ENCODE results near the gene FGB.
A peak's percentile ranks its signal among the peaks of the same experiment; 100 is the strongest.

Gene FGB

DNA sequence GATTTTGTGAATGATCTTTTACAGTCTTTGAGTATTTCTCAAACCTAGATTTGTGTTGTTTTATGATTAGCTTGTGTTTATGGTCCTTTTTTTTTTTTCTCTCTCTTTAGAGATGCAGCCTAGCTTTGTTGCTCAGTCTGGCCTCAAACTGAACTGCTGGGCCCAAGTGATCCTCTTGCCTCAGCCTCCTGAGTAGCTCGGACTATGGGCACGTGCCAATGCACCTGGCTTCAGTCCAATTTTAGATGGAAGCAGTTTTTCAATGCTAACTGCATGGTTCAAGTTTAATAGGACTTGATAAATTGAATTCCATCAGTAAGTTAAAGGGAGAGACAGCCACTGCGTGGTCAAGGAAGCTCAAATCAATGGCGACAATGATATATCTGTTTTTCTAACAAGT, 53.5 kb downstream of the FGB start:
- no peaks in the 10 kb centered on the region for H3K36me3 ChIP-seq (ENCODE audit: control insufficient read depth, insufficient read depth, low read length)
- H3K4me3 ChIP-seq (ENCODE audit: low read depth, low read length): no peak overlapping the region
- H3K27ac ChIP-seq: no peak overlapping the region
- H3K4me2 ChIP-seq (ENCODE audit: low read length): no peak overlapping the region
- no peaks in the 10 kb centered on the region for H3K27me3 ChIP-seq (ENCODE audit: control insufficient read depth, insufficient read depth, low read length)
- H2AFZ ChIP-seq: no peak overlapping the region
- H3K4me1 ChIP-seq: no peaks in the 10 kb centered on the region
- no peak overlapping the region for H3K9ac ChIP-seq
- TF ChIP-seq, protein P1, sequence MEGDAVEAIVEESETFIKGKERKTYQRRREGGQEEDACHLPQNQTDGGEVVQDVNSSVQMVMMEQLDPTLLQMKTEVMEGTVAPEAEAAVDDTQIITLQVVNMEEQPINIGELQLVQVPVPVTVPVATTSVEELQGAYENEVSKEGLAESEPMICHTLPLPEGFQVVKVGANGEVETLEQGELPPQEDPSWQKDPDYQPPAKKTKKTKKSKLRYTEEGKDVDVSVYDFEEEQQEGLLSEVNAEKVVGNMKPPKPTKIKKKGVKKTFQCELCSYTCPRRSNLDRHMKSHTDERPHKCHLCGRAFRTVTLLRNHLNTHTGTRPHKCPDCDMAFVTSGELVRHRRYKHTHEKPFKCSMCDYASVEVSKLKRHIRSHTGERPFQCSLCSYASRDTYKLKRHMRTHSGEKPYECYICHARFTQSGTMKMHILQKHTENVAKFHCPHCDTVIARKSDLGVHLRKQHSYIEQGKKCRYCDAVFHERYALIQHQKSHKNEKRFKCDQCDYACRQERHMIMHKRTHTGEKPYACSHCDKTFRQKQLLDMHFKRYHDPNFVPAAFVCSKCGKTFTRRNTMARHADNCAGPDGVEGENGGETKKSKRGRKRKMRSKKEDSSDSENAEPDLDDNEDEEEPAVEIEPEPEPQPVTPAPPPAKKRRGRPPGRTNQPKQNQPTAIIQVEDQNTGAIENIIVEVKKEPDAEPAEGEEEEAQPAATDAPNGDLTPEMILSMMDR (IDR thresholded peaks at IDR 0.05): no peak
- H3K9me3 ChIP-seq (ENCODE audit: control insufficient read depth, low read length): no peaks in the 10 kb centered on the region
- H3K79me2 ChIP-seq: no peaks in the 10 kb centered on the region

DNA sequence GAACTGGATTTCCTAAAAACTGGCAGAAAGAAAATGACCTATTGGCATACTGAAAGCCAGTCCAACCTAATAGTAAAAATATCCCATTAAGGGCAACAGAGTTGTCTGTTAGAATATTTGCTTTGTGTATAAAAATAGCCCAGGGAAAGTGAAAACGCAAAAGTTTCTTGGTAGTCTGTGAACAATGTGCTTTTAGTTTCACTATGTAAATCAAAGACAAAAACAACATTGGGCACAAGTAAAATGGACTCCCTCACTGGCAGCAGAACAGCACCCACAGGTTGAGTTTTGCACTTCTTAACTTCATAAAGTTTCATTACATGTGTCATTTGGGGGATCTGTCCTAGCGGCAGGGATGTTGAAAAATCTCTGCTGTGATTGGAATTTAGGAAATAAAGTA, 53.9 kb downstream of the FGB start:
- no peaks in the 10 kb centered on the region for H3K4me1 ChIP-seq
- H3K27me3 ChIP-seq (ENCODE audit: control insufficient read depth, insufficient read depth, low read length): no peaks in the 10 kb centered on the region
- H3K9me3 ChIP-seq (ENCODE audit: control insufficient read depth, low read length): no peaks in the 10 kb centered on the region
- no peaks in the 10 kb centered on the region for H3K36me3 ChIP-seq (ENCODE audit: control insufficient read depth, insufficient read depth, low read length)
- no peak overlapping the region for H3K4me3 ChIP-seq (ENCODE audit: low read depth, low read length)
- TF ChIP-seq, protein P1 (IDR thresholded peaks at IDR 0.05): no peak
- no peaks in the 10 kb centered on the region for H3K79me2 ChIP-seq
- H2AFZ ChIP-seq: no peak overlapping the region
- no peak overlapping the region for H3K27ac ChIP-seq
- H3K4me2 ChIP-seq (ENCODE audit: low read length): no peak overlapping the region
- H3K9ac ChIP-seq: no peak overlapping the region

DNA sequence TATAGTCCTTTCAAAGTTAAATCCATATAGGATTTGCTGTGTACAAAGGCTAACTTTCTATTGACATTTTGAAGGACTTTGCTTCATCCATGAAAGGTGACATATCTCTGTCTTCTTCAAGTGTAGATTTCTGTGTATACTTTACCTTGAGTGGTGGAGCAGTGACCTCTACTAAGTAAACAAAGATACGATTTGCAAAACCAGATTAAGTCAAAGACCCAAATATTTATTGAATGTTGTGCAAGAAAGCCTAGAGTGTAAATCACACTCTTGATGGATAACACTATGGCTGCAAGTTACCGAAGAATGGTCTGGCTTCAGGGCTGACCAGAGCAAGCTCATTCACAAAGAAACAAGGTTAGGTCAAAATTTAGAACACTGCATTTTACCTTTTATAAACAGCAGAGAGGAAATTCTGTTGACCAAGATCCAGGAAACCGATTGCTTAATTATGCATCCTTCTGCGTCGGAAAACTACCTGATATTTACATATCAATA, 55.1 kb downstream of the FGB start:
- no peak overlapping the region for H2AFZ ChIP-seq
- no peak overlapping the region for H3K9ac ChIP-seq
- no peaks in the 10 kb centered on the region for H3K9me3 ChIP-seq (ENCODE audit: control insufficient read depth, low read length)
- no peaks in the 10 kb centered on the region for H3K4me1 ChIP-seq
- H3K4me2 ChIP-seq (ENCODE audit: low read length): no peak overlapping the region
- H3K27ac ChIP-seq: no peak overlapping the region
- no peaks in the 10 kb centered on the region for H3K36me3 ChIP-seq (ENCODE audit: control insufficient read depth, insufficient read depth, low read length)
- TF ChIP-seq, protein P1 (IDR thresholded peaks at IDR 0.05): no peak
- no peaks in the 10 kb centered on the region for H3K79me2 ChIP-seq
- no peak overlapping the region for H3K4me3 ChIP-seq (ENCODE audit: low read depth, low read length)
- no peaks in the 10 kb centered on the region for H3K27me3 ChIP-seq (ENCODE audit: control insufficient read depth, insufficient read depth, low read length)

DNA sequence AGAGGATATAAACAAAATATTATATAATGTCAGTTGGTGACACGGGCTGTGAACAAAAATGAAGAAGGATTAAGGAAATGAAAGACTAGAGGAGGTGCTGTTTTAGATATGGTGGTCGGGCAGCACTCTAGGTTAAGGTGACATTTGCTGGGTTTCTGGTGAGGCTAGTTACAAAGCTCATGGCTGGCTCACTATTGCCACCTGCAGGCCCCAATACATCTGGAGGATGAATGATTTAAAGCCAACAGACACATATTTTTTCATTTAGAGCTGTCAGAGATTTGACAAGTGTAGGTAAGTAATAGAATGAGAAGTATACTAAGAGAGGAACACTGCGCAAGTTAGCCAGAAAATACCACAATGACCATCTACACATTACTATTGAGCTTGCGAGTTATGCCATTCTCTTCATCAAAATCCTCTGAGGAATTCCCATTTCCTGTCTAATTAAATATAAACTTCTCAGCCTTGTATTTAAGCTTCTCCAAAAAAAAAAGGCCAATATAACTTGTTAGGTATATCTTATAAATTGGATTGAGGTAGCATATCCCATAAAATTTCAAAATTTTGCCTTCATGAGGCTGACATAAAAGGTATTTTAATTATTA, 56.0 kb downstream of the FGB start:
- Histone ChIP-seq H3K9ac (no peak overlapping the region), H3K27me3 (ENCODE audit: control insufficient read depth, insufficient read depth, low read length) (no peaks in the 10 kb centered on the region), H3K36me3 (ENCODE audit: control insufficient read depth, insufficient read depth, low read length) (no peaks in the 10 kb centered on the region), H3K4me2 (ENCODE audit: low read length) (no peak overlapping the region), H3K4me1 (no peaks in the 10 kb centered on the region), H3K79me2 (no peaks in the 10 kb centered on the region), H3K9me3 (ENCODE audit: control insufficient read depth, low read length) (no peaks in the 10 kb centered on the region), H2AFZ (no peak overlapping the region), H3K4me3 (ENCODE audit: low read depth, low read length) (no peak overlapping the region), H3K27ac (no peak overlapping the region)
- TF ChIP-seq, protein P1 (IDR thresholded peaks at IDR 0.05): peak; percentile 47

DNA sequence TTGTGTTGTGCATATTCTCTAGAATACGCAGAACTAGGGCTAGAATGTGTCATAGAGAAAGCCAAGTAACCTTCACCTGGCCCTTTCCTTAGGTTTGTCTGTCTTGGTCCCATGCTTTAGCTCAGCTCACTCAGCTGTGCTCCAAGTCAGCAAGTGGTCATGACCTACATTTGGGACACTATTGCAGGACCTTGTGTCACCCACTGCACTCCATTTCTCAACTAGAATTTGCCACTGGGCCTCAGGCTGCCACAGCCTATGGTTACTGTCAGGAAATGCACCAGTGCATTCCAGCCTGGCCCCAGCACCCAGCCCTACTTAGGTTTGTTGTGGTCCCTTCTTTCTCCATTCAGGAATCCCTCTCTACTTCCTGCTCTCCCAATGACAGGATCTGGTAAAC, 57.3 kb downstream of the FGB start:
- TF ChIP-seq, protein P1 (IDR thresholded peaks at IDR 0.05): no peak

More for the DNA sequence above, 57.3 kb downstream of the FGB start:
- no peaks in the 10 kb centered on the region for H3K4me1 ChIP-seq
- H3K4me2 ChIP-seq (ENCODE audit: low read length): no peak overlapping the region
- H3K36me3 ChIP-seq (ENCODE audit: control insufficient read depth, insufficient read depth, low read length): no peaks in the 10 kb centered on the region
- no peak overlapping the region for H3K27ac ChIP-seq
- no peak overlapping the region for H2AFZ ChIP-seq
- H3K4me3 ChIP-seq (ENCODE audit: low read depth, low read length): no peak overlapping the region
- no peak overlapping the region for H3K9ac ChIP-seq
- H3K27me3 ChIP-seq (ENCODE audit: control insufficient read depth, insufficient read depth, low read length): no peaks in the 10 kb centered on the region
- H3K9me3 ChIP-seq (ENCODE audit: control insufficient read depth, low read length): no peaks in the 10 kb centered on the region
- H3K79me2 ChIP-seq: no peaks in the 10 kb centered on the region

Data from parathyroid adenoma (tissue), 2 donors.